NCI-H345 (cell line): ENCODE results near the gene CAMSAP2.

ENCODE experiments used
- DNase-seq: peaks from one replicate; lab custom pipeline; 2025; lab: John Stamatoyannopoulos, UW

Gene CAMSAP2, protein sequence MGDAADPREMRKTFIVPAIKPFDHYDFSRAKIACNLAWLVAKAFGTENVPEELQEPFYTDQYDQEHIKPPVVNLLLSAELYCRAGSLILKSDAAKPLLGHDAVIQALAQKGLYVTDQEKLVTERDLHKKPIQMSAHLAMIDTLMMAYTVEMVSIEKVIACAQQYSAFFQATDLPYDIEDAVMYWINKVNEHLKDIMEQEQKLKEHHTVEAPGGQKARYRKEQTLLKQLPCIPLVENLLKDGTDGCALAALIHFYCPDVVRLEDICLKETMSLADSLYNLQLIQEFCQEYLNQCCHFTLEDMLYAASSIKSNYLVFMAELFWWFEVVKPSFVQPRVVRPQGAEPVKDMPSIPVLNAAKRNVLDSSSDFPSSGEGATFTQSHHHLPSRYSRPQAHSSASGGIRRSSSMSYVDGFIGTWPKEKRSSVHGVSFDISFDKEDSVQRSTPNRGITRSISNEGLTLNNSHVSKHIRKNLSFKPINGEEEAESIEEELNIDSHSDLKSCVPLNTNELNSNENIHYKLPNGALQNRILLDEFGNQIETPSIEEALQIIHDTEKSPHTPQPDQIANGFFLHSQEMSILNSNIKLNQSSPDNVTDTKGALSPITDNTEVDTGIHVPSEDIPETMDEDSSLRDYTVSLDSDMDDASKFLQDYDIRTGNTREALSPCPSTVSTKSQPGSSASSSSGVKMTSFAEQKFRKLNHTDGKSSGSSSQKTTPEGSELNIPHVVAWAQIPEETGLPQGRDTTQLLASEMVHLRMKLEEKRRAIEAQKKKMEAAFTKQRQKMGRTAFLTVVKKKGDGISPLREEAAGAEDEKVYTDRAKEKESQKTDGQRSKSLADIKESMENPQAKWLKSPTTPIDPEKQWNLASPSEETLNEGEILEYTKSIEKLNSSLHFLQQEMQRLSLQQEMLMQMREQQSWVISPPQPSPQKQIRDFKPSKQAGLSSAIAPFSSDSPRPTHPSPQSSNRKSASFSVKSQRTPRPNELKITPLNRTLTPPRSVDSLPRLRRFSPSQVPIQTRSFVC (N-terminal part only)

DNA sequence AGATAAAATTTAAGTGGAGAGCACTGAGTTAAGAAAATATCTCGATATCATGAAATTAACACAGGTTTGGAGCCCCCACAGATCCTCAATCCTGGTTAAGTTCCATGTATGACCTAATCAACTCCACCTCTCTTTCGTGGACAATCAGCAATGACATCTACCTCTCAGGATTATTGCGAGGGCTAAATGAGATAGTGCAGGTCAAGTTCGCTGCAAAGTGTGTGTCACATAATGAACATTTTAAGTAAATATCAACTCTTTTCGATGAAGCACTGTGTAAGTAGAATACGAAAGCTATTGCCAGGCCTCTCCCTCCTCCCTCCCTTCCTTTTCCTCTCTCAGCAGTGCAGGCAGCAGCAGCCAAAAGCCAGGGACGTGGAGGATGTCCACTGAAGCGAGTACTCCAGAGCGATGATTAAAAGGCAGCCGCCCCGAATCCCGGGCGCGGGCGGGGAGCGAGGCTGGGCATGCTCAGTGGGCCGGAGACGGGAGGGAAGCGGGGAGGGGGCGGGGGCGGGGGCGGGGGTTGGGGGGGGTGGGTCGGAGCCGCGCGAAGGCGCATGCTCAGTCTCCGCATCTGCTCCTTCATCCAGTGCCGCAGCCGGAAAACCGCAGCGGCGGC is at the start of gene CAMSAP2:
CAMSAP2 (plus strand) TSS at position 567 of the 622 bp plus-strand sequence. CDS start 935 bp downstream, outside the sequence.
- peak; percentile 96 for DNase-seq

DNA sequence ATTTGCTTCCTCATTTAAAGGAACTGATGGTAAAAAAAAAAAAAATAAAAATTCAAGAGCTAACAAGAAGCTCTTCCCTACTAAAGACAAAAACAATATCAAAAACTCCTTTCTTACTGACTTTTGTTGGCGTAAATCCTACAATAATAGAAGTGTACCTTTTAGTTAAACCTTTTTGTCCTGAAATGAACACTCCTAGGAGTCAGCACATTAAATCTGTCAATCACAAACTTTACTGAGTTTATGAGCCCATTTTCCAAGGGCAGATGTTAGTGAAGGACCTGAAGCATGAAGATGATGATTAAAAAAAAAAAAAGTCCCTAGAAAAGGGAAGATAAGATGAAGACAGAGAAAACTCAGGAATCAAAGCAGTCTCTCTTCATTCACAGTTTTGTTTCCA is 46.4 kb upstream of the CAMSAP2 start:
- no peak for DNase-seq

DNA sequence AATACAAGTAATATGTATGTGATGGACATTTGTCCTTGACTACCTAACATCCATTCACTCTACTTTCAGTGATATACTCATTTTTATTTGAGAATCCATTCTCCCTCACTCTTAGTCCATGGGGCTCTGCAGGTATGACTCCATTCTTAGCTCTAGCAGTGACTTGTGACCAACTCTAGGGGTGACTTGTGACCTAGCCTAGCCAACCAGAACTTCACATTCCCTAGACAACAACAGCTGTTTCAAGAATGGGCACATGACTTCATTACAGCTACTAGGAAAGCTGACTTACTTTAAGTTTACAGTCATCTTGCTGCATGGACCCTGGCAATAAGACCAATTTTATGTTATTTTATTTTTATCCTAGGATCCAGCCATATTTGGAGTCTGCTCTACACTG is 45.4 kb upstream of the CAMSAP2 start:
- DNase-seq, result no peak

DNA sequence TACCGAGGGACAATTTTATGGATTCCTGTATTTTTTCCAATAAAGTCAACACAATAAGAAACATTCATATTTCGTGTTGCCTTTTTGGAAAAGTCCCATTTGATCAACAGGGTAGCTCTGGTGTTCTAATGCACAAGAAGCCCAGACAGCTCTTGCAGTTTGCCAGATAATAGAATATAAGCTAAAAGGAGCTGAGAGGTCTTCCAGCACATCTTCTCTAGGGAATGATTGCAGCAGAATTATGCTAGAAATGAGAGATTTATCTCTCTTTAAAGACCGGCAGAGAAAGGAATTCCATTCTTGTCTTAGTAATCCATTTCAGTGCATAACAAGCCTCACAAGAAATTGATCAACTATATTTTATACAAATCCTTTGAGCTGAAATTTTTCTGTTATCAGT is 44.0 kb upstream of the CAMSAP2 start:
- no peak for DNase-seq

DNA sequence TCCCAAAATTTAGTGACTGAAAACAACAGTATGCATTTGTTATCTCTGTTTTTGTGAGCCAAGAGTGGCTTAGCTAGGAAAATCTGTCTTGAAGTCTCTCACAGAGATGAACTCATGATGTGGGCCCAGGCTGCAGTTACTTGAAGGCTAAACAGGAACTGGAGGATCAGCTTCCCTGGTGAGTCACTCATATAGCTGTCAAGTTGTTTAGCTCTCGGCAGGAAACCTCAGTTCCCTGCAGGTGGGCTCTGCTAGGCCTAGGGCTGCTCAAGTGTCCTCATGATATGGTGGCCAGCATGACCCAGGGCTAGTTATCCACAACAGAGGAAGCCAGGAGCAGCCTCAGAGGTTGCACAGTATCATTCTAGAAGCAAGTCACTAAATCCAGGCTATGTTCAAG is 38.8 kb upstream of the CAMSAP2 start:
- DNase-seq, result peak; percentile 17

DNA sequence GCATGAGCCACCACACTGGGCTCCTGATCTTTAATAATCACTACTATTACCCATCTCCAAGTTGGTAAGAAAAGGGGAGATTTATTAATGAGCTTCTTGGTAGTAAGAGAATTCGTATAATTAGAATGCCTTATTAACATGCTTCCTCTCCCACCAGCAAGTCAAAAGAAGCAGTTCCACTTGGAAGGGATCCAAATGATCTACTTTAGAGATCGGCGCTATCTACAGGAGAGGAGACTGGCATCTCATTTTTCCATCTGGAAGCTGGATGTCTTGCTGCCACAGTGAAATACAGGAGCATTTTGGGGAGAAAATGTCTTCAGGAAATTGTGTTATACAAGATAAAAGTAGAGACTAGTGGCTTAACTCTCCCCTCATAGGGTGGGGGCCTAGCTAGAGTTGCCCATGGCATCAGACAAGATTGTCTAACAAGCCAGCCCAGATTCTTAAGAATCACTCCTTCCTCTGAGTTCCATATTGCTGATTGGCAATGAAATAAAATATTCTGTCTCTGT is 33.6 kb upstream of the CAMSAP2 start:
- no peak for DNase-seq

DNA sequence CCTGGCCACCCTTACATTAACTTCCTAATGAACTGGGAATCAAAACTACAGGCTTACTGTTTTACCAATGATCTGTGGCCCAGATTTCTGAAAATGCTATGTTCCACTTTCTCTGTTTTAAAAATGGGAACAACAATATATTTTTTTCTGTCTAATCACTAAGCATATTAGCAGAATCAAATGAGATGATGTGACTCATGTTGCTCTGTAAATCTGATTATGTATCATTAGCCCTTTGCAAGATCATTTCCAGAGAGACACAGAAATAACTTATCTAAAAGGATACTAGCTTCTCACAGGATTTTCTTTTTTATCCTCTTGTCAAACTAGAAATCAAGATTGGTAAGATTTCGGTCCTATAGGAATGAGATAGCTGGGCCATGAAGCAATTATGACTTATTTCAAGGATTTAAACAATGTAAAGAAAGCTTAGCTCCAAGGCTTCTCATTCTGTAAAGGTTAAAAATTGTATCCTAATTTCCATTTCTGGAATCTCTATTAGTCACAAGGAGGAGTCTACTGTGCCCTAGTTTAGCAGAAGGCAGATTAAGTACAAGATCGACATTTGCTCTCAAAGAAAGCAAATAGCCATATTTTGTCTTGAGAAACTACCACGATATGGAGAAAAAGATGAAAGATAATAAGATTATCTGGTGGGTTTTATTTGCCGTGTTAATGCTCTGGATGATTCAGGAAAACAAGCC is 32.4 kb upstream of the CAMSAP2 start:
- DNase-seq, result no peak

DNA sequence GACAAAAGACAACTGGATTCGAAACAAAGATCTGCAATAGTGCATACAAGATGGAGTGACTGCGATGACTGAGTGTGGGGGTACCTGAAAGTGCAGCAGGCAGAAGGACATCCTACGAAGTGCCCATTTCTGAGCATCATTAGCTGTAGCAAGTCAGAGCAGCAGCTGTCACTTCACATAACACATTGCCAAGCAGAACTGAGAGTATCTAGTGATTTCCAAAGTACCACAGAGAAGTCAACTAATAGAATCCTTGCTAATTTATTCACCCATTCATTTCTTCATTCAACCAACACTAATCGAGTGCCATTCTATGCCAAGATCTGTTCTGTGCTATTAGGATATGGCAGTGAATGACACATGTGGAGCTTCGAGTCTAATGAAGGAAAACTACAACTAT is 31.6 kb upstream of the CAMSAP2 start:
- DNase-seq, result no peak

DNA sequence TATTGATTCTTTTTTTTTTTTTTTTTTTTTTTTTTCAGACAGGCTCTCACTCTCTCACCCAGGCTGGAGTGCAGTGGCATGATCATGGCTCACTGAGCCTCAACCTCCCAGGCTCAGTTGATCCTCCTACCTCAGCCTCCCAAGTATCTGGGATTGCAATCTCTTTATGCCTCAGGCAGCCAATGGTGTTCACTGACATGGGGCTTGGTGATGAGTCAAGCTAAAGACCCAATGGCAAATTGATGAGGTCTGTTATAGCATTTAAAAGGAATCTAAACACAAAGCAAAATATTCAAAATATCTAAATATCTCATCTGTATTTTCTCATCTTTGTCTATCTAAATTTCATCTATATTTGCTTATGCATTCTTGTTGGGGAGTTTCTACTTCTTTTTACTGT is 30.5 kb upstream of the CAMSAP2 start:
- no peak for DNase-seq

DNA sequence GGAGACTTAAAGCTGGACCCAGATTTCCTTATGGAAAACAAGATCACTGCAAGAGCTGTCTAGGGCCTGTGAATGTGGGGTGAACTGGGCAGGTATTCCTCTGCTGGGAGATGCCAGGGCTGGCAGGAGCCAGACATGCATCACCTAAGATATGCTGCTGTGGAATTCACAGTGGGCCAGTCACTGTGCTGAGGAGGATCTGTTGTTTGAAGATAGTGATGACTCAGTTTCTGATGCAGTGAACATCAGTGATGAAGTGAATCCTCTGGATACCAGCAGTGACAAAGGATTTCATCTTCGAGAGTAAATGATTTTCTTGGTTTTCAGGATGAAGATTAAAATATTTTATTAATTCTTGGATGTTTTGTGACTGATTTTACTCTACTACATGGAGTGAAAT is 29.9 kb upstream of the CAMSAP2 start:
- no peak for DNase-seq

DNA sequence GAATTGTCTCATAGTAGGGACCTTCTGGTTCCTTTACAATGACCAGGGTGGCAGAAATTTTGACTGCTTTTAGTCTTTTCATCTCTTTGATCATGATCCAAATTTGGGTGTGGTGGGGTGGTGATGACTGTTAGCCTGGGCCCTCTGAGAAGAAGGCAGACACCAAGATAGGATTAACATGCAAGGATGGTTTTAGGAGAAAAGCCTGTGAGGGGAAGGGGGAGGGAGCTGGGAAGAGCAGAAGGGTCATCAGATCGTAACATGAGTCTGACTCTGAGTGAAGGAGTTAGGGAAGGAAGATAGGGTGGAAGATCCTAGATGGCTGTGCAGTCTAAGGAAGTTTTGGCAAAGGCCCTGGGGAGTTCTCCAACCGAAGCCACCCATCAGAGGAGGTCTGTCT is 28.5 kb upstream of the CAMSAP2 start:
- no peak for DNase-seq

DNA sequence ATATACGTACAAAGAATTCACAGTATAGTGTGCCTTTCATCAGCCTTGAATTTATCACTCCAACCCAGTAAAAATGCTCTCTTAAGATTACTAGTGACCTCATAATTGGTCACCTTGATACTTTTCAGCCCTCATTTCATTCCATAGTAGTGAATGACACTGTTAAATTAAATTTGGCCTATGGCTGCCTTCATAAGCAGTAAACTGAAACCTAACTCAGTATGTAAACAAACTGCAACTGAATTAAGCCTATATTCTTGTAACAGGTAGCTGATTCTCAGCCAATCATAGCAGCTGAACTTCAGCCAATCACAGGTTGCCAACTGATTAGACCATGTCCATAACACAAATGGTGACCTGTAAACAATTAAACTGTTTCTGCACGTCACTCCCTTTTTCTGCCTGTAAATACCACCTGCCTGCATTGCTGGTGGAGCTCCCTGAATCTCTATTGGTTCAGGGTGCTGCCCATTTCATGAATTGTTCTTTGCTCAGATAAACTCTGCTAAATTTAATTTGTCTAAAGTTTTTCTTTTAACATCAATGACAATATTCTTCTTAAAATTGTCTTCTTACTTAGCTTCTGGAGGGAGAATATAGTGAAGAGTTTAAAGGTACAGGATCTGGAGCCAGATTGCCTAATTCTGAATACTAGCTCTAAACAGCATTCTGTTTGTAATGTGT is 24.0 kb upstream of the CAMSAP2 start:
- DNase-seq, result no peak

DNA sequence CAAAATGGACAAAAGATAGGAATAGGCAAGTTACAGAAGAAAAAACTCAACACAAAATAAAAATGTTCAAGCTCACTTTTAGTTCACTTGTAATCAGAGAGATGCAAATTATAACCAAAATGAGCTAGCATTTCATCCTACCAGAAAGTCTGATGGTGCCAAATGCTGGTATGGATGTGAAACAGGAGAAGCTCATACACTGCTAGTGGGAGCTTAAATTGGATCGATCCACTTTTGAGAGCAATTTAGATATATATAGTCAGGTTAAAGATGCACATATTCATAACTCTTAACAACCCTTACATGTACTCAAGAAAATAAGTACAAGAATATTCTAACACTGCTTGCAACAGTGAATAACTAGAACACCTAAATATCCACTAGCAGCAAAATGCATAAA is 18.5 kb upstream of the CAMSAP2 start:
- no peak for DNase-seq

DNA sequence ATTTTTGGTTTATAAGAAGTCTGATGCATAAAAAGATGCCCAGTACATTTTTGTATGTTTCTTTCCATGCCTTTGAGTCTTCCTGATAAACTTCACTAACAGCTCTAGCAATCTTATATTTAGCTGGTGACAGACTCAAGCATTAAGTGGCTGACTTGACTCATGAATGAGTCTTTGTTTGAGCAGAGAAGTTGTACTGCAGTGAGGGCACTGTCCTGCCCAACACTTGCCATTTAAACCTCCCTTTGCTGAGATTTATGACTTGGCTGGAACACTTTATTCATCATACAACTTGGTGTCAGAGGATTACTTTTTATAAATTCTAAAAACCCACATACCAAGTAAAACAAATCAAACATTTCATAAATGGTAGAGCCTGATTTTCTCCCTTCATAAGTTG is 14.6 kb upstream of the CAMSAP2 start:
- DNase-seq, result no peak

DNA sequence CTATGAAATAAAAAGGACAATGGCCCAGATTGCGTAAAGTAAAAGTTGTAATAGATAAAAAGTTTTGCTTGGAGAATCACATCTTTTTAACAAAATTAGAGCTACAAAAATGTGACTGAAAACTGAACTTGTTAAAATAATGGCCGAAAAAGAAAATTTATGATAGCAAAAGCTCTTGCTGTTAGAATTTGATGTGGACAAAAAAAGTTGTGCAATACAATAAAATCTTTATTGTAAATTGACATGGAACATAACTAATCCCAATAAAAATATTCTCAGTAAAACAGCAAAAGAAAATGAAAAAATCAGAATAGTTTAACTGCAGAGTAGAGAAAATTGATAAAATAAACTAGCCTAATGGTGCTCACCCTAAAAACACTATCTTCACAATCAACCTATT is 11.4 kb upstream of the CAMSAP2 start:
- no peak for DNase-seq

DNA sequence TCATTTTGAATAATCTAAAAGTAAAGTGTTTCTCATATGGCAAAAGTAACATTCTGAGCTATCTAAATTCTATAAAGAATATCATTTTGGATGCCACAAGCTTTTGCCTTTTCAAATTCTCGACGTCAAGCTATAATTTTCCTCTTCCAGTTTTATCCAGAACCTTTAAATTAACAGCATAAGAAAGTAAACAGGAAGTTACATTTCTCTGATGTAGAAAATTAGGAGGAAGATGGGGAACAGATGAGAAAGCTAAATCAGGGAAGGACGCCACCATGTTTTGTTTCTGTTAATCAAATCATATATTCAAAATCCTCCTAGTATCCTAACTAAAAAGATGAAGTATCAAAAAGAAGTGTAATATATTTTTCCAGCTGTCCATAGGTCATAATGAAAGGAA is 8.8 kb upstream of the CAMSAP2 start:
- no peak for DNase-seq

DNA sequence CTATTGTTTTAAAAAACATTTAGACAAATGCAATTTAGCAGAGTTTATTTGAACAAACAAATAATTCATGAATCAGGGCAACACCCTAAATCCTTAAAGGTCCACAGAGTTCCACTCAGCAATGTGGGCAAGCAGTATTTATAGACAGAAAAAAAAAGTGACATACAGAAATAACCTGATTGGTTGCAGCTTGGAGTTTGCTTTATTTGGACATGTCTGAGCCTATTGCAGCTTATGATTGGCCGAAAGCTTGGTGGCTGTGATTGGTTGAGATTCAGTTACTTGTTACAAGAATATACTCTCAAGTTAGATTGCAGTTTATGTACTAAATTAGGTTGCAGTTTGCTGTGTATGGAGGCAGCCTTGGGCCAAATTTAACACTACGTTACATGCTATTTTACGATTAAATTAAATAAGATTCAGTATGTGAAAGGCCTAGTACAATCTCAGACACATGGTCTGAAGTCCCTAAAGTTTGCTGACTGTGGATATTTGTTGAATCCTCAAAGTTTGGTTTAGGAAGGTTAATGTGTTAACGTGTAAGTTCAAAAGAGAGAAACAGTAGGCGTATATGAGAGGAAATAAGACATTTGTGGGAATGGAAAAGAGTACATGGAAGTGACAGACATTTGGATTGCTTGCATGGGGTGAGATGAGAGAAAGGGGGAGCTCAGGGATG is 6.9 kb upstream of the CAMSAP2 start:
- no peak for DNase-seq

DNA sequence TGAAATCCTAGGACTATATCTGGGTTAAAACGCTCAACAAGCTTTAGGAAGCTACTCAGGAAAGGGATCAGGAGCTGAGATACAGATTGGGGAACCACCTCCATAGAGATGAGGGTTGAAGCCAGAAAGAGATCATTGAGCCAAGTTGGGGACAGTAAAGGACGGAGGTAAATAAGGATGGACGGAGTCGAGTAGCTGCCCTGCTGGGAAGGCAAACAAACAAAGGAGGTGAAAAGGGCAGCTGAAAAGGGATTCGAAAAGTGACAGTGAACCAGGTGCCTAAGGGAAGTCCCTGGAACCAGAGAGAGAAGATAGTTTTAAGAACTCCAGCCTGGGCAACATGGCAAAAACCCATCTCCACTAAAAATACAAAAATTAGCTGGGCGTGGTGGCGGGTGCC is 6.3 kb upstream of the CAMSAP2 start:
- peak; percentile 68 for DNase-seq

DNA sequence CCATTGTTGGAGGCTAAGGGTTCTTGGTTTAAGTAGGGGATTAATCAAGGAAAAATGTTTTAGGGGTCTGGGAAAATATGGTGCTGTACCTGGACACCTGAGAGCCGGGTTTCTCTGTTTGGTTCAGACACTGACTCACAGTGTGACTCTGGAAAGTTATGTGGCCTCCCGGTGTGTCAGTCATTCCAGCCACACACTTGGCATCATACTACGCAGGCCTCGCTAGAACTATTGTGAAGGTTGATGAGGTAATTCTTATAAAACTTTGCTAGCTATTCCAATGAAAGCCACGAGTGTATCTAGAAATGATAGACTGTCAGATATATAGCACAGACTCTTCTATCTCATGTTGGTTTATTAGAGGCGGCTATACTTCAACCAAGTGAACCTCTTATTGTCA is 4.8 kb upstream of the CAMSAP2 start:
- no peak for DNase-seq

DNA sequence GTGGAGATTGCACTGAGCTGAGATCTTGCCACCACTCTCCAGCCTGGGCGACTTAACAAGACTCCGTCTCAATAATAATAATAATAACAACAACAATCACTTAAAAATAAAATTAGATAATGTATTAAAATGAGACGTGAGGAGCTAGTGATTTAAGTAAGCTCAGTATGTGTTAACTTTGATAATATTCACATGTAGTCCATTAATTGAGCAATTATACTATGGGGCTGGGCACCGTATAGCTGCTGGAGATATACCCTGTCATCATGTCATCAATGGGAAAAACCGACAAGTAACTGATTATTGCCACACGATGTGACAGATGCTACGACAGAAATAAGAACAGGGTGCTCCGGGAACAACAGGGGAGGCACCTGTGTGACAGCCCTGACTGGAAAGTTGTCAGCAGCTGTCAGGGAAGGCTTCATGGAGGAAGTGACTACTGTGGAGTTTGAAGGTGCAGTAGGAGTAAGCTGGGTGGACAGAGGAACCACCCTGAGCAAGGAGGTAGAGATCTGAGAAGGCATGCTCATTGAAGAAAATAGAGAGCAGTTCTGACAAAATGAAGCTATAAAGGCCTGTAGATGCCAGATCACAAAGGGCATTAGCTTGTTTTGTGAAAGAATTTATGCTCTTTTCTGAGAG is 924 bp upstream of the CAMSAP2 start:
- DNase-seq, result no peak
